Keratinocyte (primary cell): ENCODE measurements around the gene VASN. TPM values are rescaled to one million over a fixed set of nuclear protein-coding genes. Genes with fewer than 3 reads are reported as not detected.

Experiments used
- DNase-seq: peaks from one replicate; pipeline ENCODE4 v3.0.0-alpha.2; 2011; ENCODE audit warnings: low read depth, missing footprints, low spot score
- FAIRE-seq: peaks from 2 replicates; lab custom pipeline; 2011; peaks lifted over from hg19 to GRCh38; lab: Jason Lieb, UNC
- H2AFZ ChIP-seq: 2 replicates; pipeline ENCODE4 v1.6.0; 2012; ENCODE audit warnings: low read length, control low read depth, inconsistent platforms; ENCODE audit not compliant: control insufficient read depth
- H3K27ac ChIP-seq: 2 replicates; pipeline ENCODE4 v1.5.1; 2011; ENCODE audit warnings: low read length; ENCODE audit not compliant: control insufficient read depth, insufficient read depth
- H3K27me3 ChIP-seq: 3 replicates; pipeline ENCODE4 v1.6.0; 2011; ENCODE audit warnings: low read length; ENCODE audit not compliant: control insufficient read depth, insufficient read depth; ENCODE audit errors: extremely low read depth
- H3K36me3 ChIP-seq, 2 experiments: 2 replicates in 1 of 2; 3 replicates in 1 of 2; pipeline ENCODE4 v1.5.1; 2011; ENCODE audit warnings: low read length in 2 of 2, mild to moderate bottlenecking in 1 of 2; ENCODE audit not compliant: control insufficient read depth in 2 of 2, insufficient read depth in 2 of 2; ENCODE audit errors: extremely low read depth in 1 of 2
- H3K4me1 ChIP-seq: 3 replicates; pipeline ENCODE4 v1.5.1; 2011; ENCODE audit warnings: low read length; ENCODE audit not compliant: control insufficient read depth, insufficient read depth; ENCODE audit errors: extremely low read depth
- H3K4me2 ChIP-seq: 3 replicates; pipeline ENCODE4 v1.6.0; 2011; ENCODE audit warnings: low read depth, low read length; ENCODE audit not compliant: control insufficient read depth, insufficient read depth; ENCODE audit errors: extremely low read depth
- H3K4me3 ChIP-seq, 3 experiments: fragments of 200-600 bp in 1 of 3; sonication (generic) in 1 of 3; 2 replicates in 2 of 3; 3 replicates in 1 of 3; pipeline ENCODE4 v1.5.1; 2011 to 2016; ENCODE audit warnings: low read length in 3 of 3, mild to moderate bottlenecking in 3 of 3, control low read depth in 2 of 3, inconsistent platforms in 1 of 3, low read depth in 1 of 3, mixed read lengths in 1 of 3, mixed run types in 1 of 3, moderate library complexity in 1 of 3; ENCODE audit not compliant: control insufficient read depth in 2 of 3, insufficient read depth in 2 of 3; ENCODE audit errors: extremely low read depth in 1 of 3
- H3K79me2 ChIP-seq: 2 replicates; pipeline ENCODE4 v1.6.0; 2012; ENCODE audit warnings: low read length; ENCODE audit not compliant: control insufficient read depth, insufficient read depth
- H3K9ac ChIP-seq: 3 replicates; pipeline ENCODE4 v1.6.0; 2011; ENCODE audit warnings: low read length; ENCODE audit not compliant: control insufficient read depth, insufficient read depth; ENCODE audit errors: extremely low read depth
- H3K9me1 ChIP-seq: 3 replicates; pipeline ENCODE4 v1.6.0; 2011; ENCODE audit warnings: low read length; ENCODE audit not compliant: control insufficient read depth, insufficient read depth; ENCODE audit errors: extremely low read depth
- H3K9me3 ChIP-seq: 2 replicates; pipeline ENCODE4 v1.5.1; 2012; ENCODE audit warnings: low read depth, low read length; ENCODE audit not compliant: control insufficient read depth
- H4K20me1 ChIP-seq: 3 replicates; pipeline ENCODE4 v1.6.0; 2011; ENCODE audit warnings: low read length; ENCODE audit not compliant: control insufficient read depth, insufficient read depth; ENCODE audit errors: extremely low read depth
- CTCF ChIP-seq, 3 experiments: IDR thresholded peaks in 1 of 3; conservative IDR thresholded peaks in 1 of 3; optimal IDR thresholded peaks in 1 of 3; 2 replicates in 2 of 3; 3 replicates in 1 of 3; pipeline versions ENCODE3 to v1.5.1; 2011; ENCODE audit warnings: low read length in 3 of 3, mild to moderate bottlenecking in 3 of 3, moderate library complexity in 2 of 3, control low read depth in 1 of 3, inconsistent platforms in 1 of 3; ENCODE audit not compliant: insufficient read depth in 2 of 3; ENCODE audit errors: extremely low read depth in 1 of 3
- EZH2 ChIP-seq: IDR thresholded peaks from one replicate; pipeline ENCODE4 v1.6.1; 2012; ENCODE audit warnings: inconsistent platforms, mild to moderate bottlenecking, low read length, moderate library complexity
- dilution Hi-C: fragments of 300-500 bp; cut with MboI; formaldehyde crosslinking; loops from one replicate; pipeline ENCODE4 v1.7.0; 2020; ENCODE audit warnings: low sequenced_read_pairs; ENCODE audit not compliant: extremely low pct_ligation_motif_present
- polyA plus RNA-seq, 5 experiments: library from polyadenylated mRNA; depleted of rRNA in 3 of 5; stranded (reverse) in 3 of 5; stranded (forward) in 1 of 5; unstranded in 1 of 5; fragments of >200 nt; gene quantifications; 1 replicate in 1 of 5; 2 replicates in 3 of 5; 3 replicates in 1 of 5; pipeline versions ENCODE4 v1.2.1 to v1.2.3, GENCODE V29; 2011 to 2012; ENCODE audit warnings: missing spikeins in 2 of 5, low read depth in 1 of 5, low replicate concordance in 1 of 5

Gene VASN
- polyA plus RNA-seq, 1 donor (not counting 4 experiments of a cell fraction or from before 2014, with no cell fraction given) = 0.37 TPM

DNA sequence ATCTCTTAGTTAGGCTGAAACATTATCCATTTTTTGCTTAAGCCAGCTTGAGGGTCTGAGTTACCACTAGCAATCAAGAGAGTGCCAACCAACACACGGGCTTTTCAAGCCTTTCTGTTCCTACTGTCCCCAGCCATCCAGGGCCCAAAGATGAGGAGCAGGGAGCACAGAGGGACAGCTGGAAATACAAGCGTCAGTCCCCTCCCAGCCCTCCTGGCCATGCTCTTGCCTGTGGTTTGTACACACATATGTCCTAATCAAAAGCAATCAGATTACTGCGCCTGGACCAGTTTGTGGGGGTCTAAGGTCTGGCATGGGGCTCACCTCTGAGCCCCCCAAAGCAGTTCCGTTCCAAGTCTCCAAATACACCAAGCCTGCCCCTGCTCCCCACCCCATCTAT lies 41.2 kb downstream of the VASN start:
- H3K36me3 ChIP-seq = peaks cover 11 to 15% of the 10 kb centered on the region in 2 experiments
- no peak for DNase-seq
- H3K27me3 ChIP-seq = no peaks in the 10 kb centered on the region
- H3K79me2 ChIP-seq = peaks cover 30% of the 10 kb centered on the region
- H3K4me2 ChIP-seq = no peak overlapping the region
- no peak for FAIRE-seq
- H3K9me1 ChIP-seq = no peaks in the 10 kb centered on the region
- H2AFZ ChIP-seq = no peak overlapping the region
- TF ChIP-seq CTCF (optimal IDR thresholded peaks at IDR 0.05 in 1 of 3, IDR thresholded peaks at IDR 0.05 in 1 of 3, conservative IDR thresholded peaks at IDR 0.05 in 1 of 3; ENCODE audit: extremely low read depth in 1 of 3, insufficient read depth in 2 of 3, low read length in 3 of 3) (no peak), EZH2 (no peak)
- H3K4me1 ChIP-seq = peaks cover 18% of the 10 kb centered on the region
- dilution Hi-C loops = no loop called here
- peaks cover 12% of the 10 kb centered on the region for H4K20me1 ChIP-seq
- H3K9me3 ChIP-seq = no peaks in the 10 kb centered on the region
- no peak overlapping the region for H3K4me3 ChIP-seq
- no peak overlapping the region for H3K9ac ChIP-seq
- no peak overlapping the region for H3K27ac ChIP-seq

GRCh38 chr16:4414187-4414917 lies 42.7 kb downstream of the VASN start:
- peaks cover 11% of the 10 kb centered on the region for H3K4me1 ChIP-seq
- no peaks in the 10 kb centered on the region for H3K9me1 ChIP-seq
- no peak for FAIRE-seq
- H3K4me3 ChIP-seq = no peak overlapping the region
- dilution Hi-C loops = no loop called here
- no peaks in the 10 kb centered on the region for H3K27me3 ChIP-seq
- no peak for DNase-seq
- TF ChIP-seq EZH2 (no peak), CTCF (optimal IDR thresholded peaks at IDR 0.05 in 1 of 3, IDR thresholded peaks at IDR 0.05 in 1 of 3, conservative IDR thresholded peaks at IDR 0.05 in 1 of 3; ENCODE audit: extremely low read depth in 1 of 3, insufficient read depth in 2 of 3, low read length in 3 of 3) (no peak)
- H3K79me2 ChIP-seq = peaks cover 30% of the 10 kb centered on the region
- no peak overlapping the region for H3K4me2 ChIP-seq
- peaks cover 5 to 11% of the 10 kb centered on the region in 2 experiments for H3K36me3 ChIP-seq
- H3K27ac ChIP-seq = no peak overlapping the region
- no peak overlapping the region for H2AFZ ChIP-seq
- H4K20me1 ChIP-seq = peaks cover 8% of the 10 kb centered on the region
- no peaks in the 10 kb centered on the region for H3K9me3 ChIP-seq
- H3K9ac ChIP-seq = no peak overlapping the region
